ENCODE measurements around the gene NAA16.

- no peak for TF ChIP-seq EZH2 (optimal IDR thresholded peaks at IDR 0.05; ENCODE audit: low read depth, low read length)
- no peak for TF ChIP-seq CTCF (IDR thresholded peaks at IDR 0.05; ENCODE audit: low read length)
- TF ChIP-seq EZH2phosphoT487 (IDR thresholded peaks at IDR 0.05; ENCODE audit: low read length), result no peak
Measured at GRCh38 chr13:41354416-41354815, 43.3 kb downstream of the NAA16 start.
